SW 1271 (cell line): ENCODE measurements around the gene MBNL1.
"Not testable (repeated sequence)": the region's sequence is repeated elsewhere in the genome, so short reads cannot be mapped to it uniquely, and the experiment has no call there.

Source experiments
- DNase-seq, 2 experiments: peaks; one replicate each; lab custom pipeline; 2025; lab: John Stamatoyannopoulos, UW

The MBNL1 gene

DNA sequence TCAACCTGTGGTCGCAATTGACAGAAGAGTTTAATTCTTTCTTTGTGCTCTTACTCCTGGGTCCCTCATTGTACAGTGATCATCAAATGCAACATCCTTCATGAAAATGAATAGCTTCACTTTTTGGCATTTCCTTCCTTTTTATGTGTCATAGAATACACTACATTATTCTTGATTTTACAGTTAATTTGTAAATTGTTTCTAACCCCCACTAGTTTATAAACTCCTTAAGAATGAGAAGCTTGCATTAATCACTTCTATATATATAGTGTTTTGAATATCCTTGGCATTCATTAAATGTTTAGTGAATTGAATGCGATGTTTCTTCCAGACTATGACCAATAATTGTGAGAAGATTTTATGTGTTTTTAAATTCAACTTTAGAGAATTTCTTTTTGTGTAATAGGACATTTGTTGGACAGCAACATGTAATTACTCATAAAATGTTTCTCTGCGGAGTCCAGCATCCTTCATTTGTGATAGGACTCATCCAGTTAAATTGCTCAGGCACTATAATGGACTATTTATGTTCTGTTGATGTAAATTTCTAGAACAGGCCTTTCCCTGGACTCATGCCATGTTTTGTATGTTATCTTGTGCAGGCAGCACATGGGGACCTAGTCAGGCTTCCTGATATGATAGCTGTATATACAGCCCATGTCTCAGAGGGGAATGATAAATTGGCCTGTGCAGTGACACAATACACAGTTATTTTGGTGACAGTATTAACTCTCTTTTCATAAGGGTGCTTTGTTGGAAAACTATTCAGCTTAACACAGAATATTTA, 51.3 kb downstream of the MBNL1 start:
- DNase-seq, result no peak

- no peak for DNase-seq
Observed at GRCh38 chr3:152321200-152321954, 52.6 kb downstream of the MBNL1 start.

DNA sequence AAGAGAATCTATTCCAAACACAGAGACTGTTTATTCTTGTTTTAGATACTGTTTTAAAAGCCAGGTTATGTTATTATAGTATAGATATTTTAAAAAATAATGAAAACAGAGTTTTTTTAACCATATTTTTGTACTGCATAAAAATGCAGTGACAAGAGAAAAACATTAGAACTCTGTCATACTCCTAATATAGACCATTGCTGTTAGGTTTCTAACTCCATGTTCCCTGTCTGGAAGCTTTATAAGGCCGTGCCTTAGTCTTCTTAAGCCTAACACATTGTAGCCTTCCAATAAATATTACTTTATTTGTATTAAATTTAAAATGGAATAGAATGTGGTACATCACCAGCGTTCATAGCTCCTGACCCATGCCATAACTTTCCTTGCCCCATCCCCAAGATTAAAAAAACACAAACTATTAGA, 53.2 kb downstream of the MBNL1 start:
- DNase-seq, result no peak

DNA sequence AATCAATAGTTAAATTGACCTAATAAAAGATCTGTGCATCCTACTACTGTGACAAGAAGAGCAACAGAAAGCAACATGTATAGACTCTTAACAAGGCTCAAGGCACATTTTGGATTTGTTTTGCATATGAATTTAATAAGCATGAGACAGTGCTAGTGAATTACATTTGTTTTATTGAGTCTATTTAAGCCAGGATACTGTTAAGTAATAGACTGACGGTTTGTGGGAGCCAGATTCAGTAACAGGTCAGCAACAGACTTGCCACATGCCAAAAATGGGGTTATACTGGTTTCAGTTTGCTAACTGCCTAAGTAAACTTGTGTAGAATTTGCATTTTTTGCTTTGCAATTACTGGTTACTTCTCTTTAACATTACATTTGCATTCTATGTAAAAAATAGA, 54.0 kb downstream of the MBNL1 start:
- no peak for DNase-seq

- DNase-seq, result no peak
Observed at GRCh38 chr3:152323834-152324233, 55.1 kb downstream of the MBNL1 start.

GRCh38 chr3:152325136-152325535, 56.4 kb downstream of the MBNL1 start:
- no peak for DNase-seq

- no peak for DNase-seq
Observed at GRCh38 chr3:152327203-152327602, 58.5 kb downstream of the MBNL1 start.

GRCh38 chr3:152328841-152329240, 60.1 kb downstream of the MBNL1 start:
- peak; percentile 81 to 93 for DNase-seq

- DNase-seq, result no peak
Observed at GRCh38 chr3:152330559-152330958, 61.8 kb downstream of the MBNL1 start.

DNA sequence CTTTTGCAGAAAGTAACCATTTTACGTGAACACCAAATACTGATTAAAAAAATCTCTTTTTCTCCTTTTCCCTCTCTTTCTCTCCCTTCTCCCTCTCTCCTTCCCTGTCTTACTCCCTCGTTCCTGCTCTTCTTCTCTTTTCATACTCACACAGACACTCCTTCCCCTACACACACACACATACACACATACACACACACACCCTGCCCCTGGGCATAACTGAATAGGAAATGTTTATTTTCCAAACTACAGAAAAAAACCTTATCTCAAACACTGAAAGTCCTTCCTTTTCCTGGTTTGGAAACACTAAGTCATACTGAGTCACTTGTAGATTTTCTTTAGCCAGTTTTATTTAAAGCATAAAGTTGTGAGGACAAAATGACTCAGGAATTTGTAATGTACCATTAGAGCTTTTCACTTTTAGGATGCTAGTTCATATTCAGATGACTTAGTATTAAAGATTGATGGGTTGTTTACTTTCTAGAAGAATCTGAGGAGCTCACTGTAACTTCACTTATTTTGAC, 62.4 kb downstream of the MBNL1 start:
- peak; percentile 54 to 80 for DNase-seq

- DNase-seq, result no peak
Observed at GRCh38 chr3:152331998-152332397, 63.3 kb downstream of the MBNL1 start.

- no peak for DNase-seq
Observed at GRCh38 chr3:152333928-152334327, 65.2 kb downstream of the MBNL1 start.

GRCh38 chr3:152334761-152335160, 66.0 kb downstream of the MBNL1 start:
- DNase-seq, result no peak

DNA sequence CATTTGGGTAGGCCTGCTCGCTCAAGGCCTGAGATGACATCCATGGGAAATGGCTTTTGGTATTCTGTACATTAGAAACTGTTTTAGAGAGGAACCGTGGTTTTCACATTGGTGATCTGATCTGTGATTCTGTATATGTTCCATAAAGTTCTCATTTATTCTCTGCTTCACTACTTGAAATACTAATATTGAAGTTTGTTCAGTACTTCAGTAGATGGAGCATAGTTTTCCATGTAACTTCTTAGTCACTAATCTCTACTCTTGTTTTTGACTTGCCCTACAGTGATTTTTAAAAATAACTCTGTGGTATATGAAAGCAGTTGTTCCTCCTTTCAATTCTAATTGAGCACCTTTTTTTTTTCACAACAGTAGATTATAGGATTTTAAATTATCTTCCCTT, 66.5 kb downstream of the MBNL1 start:
- no peak for DNase-seq

GRCh38 chr3:152337337-152337736, 68.6 kb downstream of the MBNL1 start:
- not testable (repeated sequence) for DNase-seq

DNA sequence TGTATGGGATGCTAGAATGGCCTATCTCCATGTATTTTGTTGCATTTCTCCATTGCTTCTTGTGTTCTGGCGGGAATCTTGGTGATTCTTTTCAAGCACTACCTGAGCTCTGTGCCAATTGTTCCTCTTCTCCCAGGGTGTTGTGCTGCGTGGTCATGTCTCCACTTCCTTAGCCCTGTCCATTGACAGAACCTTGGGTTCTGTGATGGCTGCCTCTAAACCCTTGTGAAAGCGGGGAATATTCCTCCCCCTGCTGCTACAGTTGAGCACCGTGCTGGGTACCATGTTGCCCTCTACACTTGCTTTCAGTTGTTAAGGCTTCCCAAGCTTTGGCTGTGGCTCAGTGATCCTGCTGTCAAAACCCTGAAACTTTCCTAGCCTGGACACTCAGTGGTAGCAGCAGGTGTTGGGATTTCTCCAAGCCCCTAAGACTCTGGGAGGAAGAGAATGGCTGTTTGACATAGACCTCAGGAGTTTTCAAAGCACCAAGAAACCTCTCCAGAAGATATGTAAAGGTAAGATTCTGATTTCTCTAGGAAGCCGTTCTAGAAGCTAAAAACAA, 69.5 kb downstream of the MBNL1 start:
- no peak for DNase-seq

DNA sequence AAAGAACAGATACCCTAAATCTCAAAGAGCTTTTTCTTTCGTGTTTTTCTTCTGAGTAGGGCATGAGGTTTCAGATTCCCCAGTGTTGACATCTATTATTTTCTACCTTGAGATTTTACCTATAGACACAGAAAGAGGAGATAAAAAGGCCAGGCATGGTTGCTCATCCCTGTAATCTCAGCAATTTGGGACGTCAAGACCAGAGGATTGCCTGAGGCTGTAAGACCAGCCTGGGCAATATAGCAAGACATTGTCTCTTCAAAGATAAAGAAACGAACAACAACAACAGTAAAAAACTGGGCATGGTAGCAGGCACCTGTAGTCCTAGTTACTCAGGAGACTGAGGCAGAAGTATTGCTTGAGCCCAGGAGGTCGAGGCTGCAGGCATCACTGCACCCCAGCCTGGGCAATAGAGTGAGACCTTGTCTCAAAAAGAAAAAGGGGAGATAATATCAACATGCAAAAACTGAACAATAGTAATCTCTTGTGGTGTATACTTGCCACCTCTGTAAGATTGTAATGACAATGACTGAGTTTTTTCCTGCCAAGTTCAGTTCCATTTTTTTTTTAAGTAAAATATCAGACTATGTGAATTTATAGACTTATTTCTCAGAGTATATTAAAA, 71.3 kb downstream of the MBNL1 start:
- DNase-seq, result no peak

DNA sequence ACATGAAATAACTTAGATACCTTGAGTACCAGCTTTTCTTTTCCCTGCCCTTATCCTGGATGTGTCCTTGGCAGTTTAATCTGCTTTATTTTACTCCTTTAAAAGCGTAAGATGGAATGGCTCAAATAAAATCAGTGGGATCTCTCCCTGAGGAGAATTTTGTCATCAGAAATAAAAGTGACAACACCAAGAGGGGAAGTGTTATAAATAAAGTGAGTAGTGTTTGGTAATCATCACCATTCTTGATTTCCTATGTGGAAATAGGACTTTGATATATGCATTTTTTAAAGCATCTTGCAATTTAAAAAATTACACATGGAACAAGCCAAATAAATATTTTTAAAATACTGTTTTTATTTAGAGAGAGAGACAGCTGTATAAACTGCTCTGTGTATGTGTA, 76.5 kb downstream of the MBNL1 start:
- DNase-seq, result no peak

DNA sequence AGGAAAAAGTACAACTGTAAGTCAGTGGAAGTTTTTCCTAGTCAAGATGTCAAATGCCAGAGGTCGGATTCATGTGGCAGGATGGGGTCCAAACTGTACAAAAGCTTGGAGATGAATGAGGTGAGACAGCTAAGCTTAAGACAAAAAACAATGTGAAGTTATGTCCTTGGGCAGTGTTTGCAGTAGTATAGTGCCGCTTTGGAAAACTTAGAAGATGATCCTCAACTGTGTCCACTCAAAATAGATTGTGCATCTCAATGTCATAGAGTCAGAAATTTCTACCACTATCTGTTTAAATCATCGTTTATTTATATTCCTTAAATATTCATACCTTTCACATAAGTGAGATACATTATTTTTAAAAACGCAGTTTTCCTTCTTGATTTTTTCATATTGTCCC, 77.3 kb downstream of the MBNL1 start:
- DNase-seq, result no peak

GRCh38 chr3:152346740-152347139, 78.0 kb downstream of the MBNL1 start:
- DNase-seq, result no peak

GRCh38 chr3:152348436-152349177, 79.9 kb downstream of the MBNL1 start:
- no peak for DNase-seq

- DNase-seq, result no peak
Observed at GRCh38 chr3:152349392-152349791, 80.7 kb downstream of the MBNL1 start.
